AG09319 (cell line): ENCODE measurements around the gene DEFB128.

Experiments
- DNase-seq: peaks from one replicate; pipeline ENCODE4 v3.0.0-alpha.2; 2010; ENCODE audit warnings: low read depth; ENCODE audit errors: extremely low read depth
- CTCF ChIP-seq: IDR thresholded peaks from 2 replicates; pipeline ENCODE4 v1.5.1; 2011; ENCODE audit warnings: low read depth, mild to moderate bottlenecking, inconsistent platforms, low read length, moderate library complexity

The DEFB128 gene

GRCh38 chr20:145877-146276 lies 43.6 kb downstream of the DEFB128 start:
- no peak for TF ChIP-seq CTCF
- DNase-seq = no peak

DNA sequence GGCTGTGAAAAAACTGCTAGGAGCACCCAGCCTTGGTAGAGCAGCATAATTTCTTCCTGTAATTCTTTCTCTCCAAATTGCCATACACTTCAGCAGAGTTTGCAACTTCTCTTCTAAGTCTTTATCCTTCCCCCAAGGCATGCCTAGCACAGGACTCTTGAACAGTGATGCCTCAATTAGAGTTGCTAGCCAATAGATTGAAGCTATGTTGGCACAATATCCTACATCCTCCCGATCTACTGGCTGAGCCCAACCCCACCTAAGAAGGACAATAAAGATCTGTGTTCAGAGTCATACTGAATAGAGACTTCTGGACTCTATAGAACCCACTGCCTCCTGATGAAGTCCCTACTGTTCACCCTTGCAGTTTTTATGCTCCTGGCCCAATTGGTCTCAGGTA lies 47.2 kb downstream of the DEFB128 start, which contains the start of gene DEFB126:
TSS of gene DEFB126 (plus strand) at position 301 of the 400 bp plus-strand sequence. CDS start at position 340, 39 bp downstream.
- no peak for DNase-seq
- TF ChIP-seq CTCF = no peak
